H1 (cell line): ENCODE results near the gene WLS. TPM values are rescaled to one million over a fixed set of nuclear protein-coding genes. Genes with fewer than 3 reads are reported as not detected.

Experiments
- CTCF ChIA-PET: fragments of 300-600 bp; sonication (Branson Sonifier 250); formaldehyde crosslinking; loops from one replicate; lab custom pipeline; 2021; ENCODE audit not compliant: partially characterized antibody; lab: Charles Lee
- POLR2A ChIA-PET: fragments of 300-600 bp; sonication (Branson Sonifier 250); formaldehyde crosslinking; loops from one replicate; lab custom pipeline; 2021; ENCODE audit warnings: inconsistent platforms; ENCODE audit not compliant: partially characterized antibody; lab: Charles Lee
- DNase-seq, 2 experiments: peaks; one replicate each; pipeline versions ENCODE4 v3.0.0 to v3.0.0-alpha.2; 2010 to 2022; ENCODE audit warnings: low spot score in 2 of 2, low read depth in 1 of 2, mixed read lengths in 1 of 2
- FAIRE-seq: peaks from 2 replicates; lab custom pipeline; 2011; peaks lifted over from hg19 to GRCh38; lab: Jason Lieb, UNC
- H2AFZ ChIP-seq: 2 replicates; pipeline ENCODE4 v1.8.1; 2012; ENCODE audit warnings: low read length, inconsistent platforms
- H2AK5ac ChIP-seq: 2 replicates; pipeline ENCODE4 v1.6.1; 2013; ENCODE audit warnings: low read depth, low read length
- H2BK120ac ChIP-seq: replicated peaks from 2 replicates; pipeline ENCODE3; 2013; ENCODE audit warnings: low read depth, low read length, inconsistent platforms
- H2BK12ac ChIP-seq: 2 replicates; pipeline ENCODE4 v1.6.1; 2013; ENCODE audit warnings: low read depth, low read length
- H2BK15ac ChIP-seq: 2 replicates; pipeline ENCODE4 v1.6.1; 2013; ENCODE audit warnings: low read length
- H2BK20ac ChIP-seq: 2 replicates; pipeline ENCODE4 v1.6.1; 2013; ENCODE audit warnings: low read length
- H2BK5ac ChIP-seq: 2 replicates; pipeline ENCODE4 v1.6.1; 2013; ENCODE audit warnings: low read depth, low read length
- H3K14ac ChIP-seq: 2 replicates; pipeline ENCODE4 v1.6.1; 2013; ENCODE audit warnings: inconsistent platforms; ENCODE audit not compliant: insufficient read length
- H3K18ac ChIP-seq: 2 replicates; pipeline ENCODE4 v1.6.1; 2013; ENCODE audit warnings: low read length; ENCODE audit errors: extremely low read depth
- H3K23ac ChIP-seq: 2 replicates; pipeline ENCODE4 v1.6.1; 2013; ENCODE audit warnings: inconsistent platforms; ENCODE audit not compliant: insufficient read length
- H3K23me2 ChIP-seq: 2 replicates; pipeline ENCODE4 v1.6.1; 2013; ENCODE audit warnings: low read depth, low read length
- H3K27ac ChIP-seq: 2 replicates; pipeline ENCODE4 v1.6.1; 2011; ENCODE audit warnings: low read depth, low read length, inconsistent platforms
- H3K27me3 ChIP-seq, 4 experiments: replicated peaks in 1 of 4; 1 replicate in 1 of 4; 2 replicates in 3 of 4; pipeline versions ENCODE4 v1.6.1 to v1.8.1; 2011 to 2013; ENCODE audit warnings: low read length in 3 of 4, mild to moderate bottlenecking in 3 of 4, inconsistent platforms in 2 of 4, mixed read lengths in 2 of 4, moderate library complexity in 1 of 4; ENCODE audit not compliant: control insufficient read depth in 3 of 4, insufficient read depth in 3 of 4; ENCODE audit errors: extremely low read depth in 1 of 4
- H3K36me3 ChIP-seq, 4 experiments: 2 replicates each; pipeline versions ENCODE4 v1.6.1 to v1.8.1; 2011 to 2013; ENCODE audit warnings: mild to moderate bottlenecking in 4 of 4, low read length in 3 of 4, moderate library complexity in 2 of 4, control low read depth in 1 of 4, inconsistent platforms in 1 of 4; ENCODE audit not compliant: insufficient read depth in 4 of 4, control insufficient read depth in 2 of 4
- H3K4ac ChIP-seq: replicated peaks from 2 replicates; pipeline ENCODE3; 2013; ENCODE audit warnings: low read length, low read depth, mixed read lengths, inconsistent platforms; ENCODE audit not compliant: insufficient read length
- H3K4me1 ChIP-seq, 4 experiments: replicated peaks in 1 of 4; 1 replicate in 1 of 4; 2 replicates in 3 of 4; pipeline versions ENCODE4 v1.6.1 to v1.8.1; 2011 to 2013; ENCODE audit warnings: low read length in 3 of 4, inconsistent platforms in 2 of 4, mixed read lengths in 1 of 4; ENCODE audit not compliant: insufficient read depth in 4 of 4, control insufficient read depth in 3 of 4
- H3K4me2 ChIP-seq, 2 experiments: 2 replicates each; pipeline versions ENCODE4 v1.6.1 to v1.8.1; 2011 to 2013; ENCODE audit warnings: low read depth in 2 of 2, low read length in 2 of 2, control low read depth in 1 of 2, inconsistent platforms in 1 of 2, mild to moderate bottlenecking in 1 of 2; ENCODE audit not compliant: insufficient read depth in 1 of 2
- H3K4me3 ChIP-seq, 4 experiments: fragments of 200-600, 300-600 bp in 1 of 4; sonication (generic), shearing (Covaris generic), sonication (Bioruptor Twin) in 1 of 4; 2 replicates each; pipeline versions ENCODE4 v1.5.1 to v1.8.1; 2011 to 2016; ENCODE audit warnings: low read length in 4 of 4, low read depth in 3 of 4, control low read depth in 2 of 4, inconsistent platforms in 2 of 4, mild to moderate bottlenecking in 2 of 4, mixed read lengths in 1 of 4, moderate library complexity in 1 of 4; ENCODE audit not compliant: insufficient read depth in 2 of 4; ENCODE audit errors: extremely low read depth in 1 of 4
- H3K56ac ChIP-seq: replicated peaks from 2 replicates; pipeline ENCODE3; 2013; ENCODE audit warnings: low read depth, mild to moderate bottlenecking, mixed read lengths, low read length, inconsistent platforms; ENCODE audit not compliant: insufficient read length
- H3K79me1 ChIP-seq: 2 replicates; pipeline ENCODE4 v1.6.1; 2013; ENCODE audit warnings: low read depth, low read length, control low read depth
- H3K79me2 ChIP-seq, 2 experiments: 2 replicates each; pipeline versions ENCODE4 v1.6.1 to v1.8.1; 2012 to 2013; ENCODE audit warnings: low read length in 2 of 2, mild to moderate bottlenecking in 2 of 2, inconsistent platforms in 1 of 2; ENCODE audit not compliant: insufficient read depth in 2 of 2, control insufficient read depth in 1 of 2
- H3K9ac ChIP-seq, 4 experiments: replicated peaks in 1 of 4; 1 replicate in 1 of 4; 2 replicates in 3 of 4; pipeline versions ENCODE4 v1.6.1 to v1.8.1; 2011 to 2013; ENCODE audit warnings: low read depth in 3 of 4, low read length in 3 of 4, control low read depth in 2 of 4, mild to moderate bottlenecking in 2 of 4, moderate library complexity in 2 of 4, inconsistent platforms in 1 of 4; ENCODE audit errors: extremely low read depth in 1 of 4
- H3K9me3 ChIP-seq, 2 experiments: 2 replicates each; pipeline versions ENCODE4 v1.6.1 to v1.8.1; 2012 to 2013; ENCODE audit warnings: mild to moderate bottlenecking in 2 of 2, moderate library complexity in 2 of 2, control low read depth in 1 of 2, inconsistent platforms in 1 of 2, low read depth in 1 of 2, low read length in 1 of 2, mixed read lengths in 1 of 2; ENCODE audit not compliant: insufficient read depth in 2 of 2
- H4K20me1 ChIP-seq, 2 experiments: replicated peaks in 1 of 2; 2 replicates each; pipeline versions ENCODE3 to v1.8.1; 2011 to 2013; ENCODE audit warnings: inconsistent platforms in 2 of 2, low read length in 2 of 2, mild to moderate bottlenecking in 1 of 2; ENCODE audit not compliant: insufficient read depth in 2 of 2, control insufficient read depth in 1 of 2
- H4K5ac ChIP-seq: 2 replicates; pipeline ENCODE4 v1.6.1; 2013; ENCODE audit warnings: low read length, low read depth, mixed read lengths, inconsistent platforms; ENCODE audit not compliant: insufficient read length
- H4K8ac ChIP-seq: 2 replicates; pipeline ENCODE4 v1.8.0; 2013; ENCODE audit warnings: mild to moderate bottlenecking, moderate library complexity, low read length, inconsistent platforms; ENCODE audit not compliant: insufficient read depth; ENCODE audit errors: extremely low read depth
- H4K91ac ChIP-seq: replicated peaks from 2 replicates; pipeline ENCODE3; 2013; ENCODE audit warnings: low read length, mixed read lengths, inconsistent platforms; ENCODE audit not compliant: insufficient read length
- ASH2L ChIP-seq: fragments of 200-600, 300-600 bp; sonication (generic); IDR thresholded peaks from one replicate; pipeline ENCODE4 v1.7.1; 2017; ENCODE audit warnings: low read length
- FOSL1 ChIP-seq: IDR thresholded peaks from 2 replicates; pipeline ENCODE4 v1.6.1; 2011; ENCODE audit warnings: mild to moderate bottlenecking, low read depth, low read length, moderate library complexity; ENCODE audit not compliant: insufficient read depth
- GTF2F1 ChIP-seq: IDR thresholded peaks from 2 replicates; pipeline ENCODE4 v1.6.1; 2012; ENCODE audit warnings: low read depth, low read length, improper control_type of control experiment, borderline replicate concordance
- HDAC6 ChIP-seq: IDR thresholded peaks from one replicate; pipeline ENCODE4 v1.7.1; 2012; ENCODE audit warnings: low read depth, mild to moderate bottlenecking, inconsistent platforms, low read length, moderate library complexity
- NRF1 ChIP-seq: IDR thresholded peaks from 2 replicates; pipeline ENCODE4 v1.6.1; 2011; ENCODE audit warnings: mild to moderate bottlenecking, low read depth, low read length, improper control_type of control experiment
- POLR2A ChIP-seq, 2 experiments: IDR thresholded peaks; 1 replicate in 1 of 2; 2 replicates in 1 of 2; pipeline ENCODE4 v1.6.1; 2011; ENCODE audit warnings: low read depth in 2 of 2, low read length in 2 of 2, mild to moderate bottlenecking in 2 of 2; ENCODE audit errors: control extremely low read depth in 1 of 2
- SRF ChIP-seq: IDR thresholded peaks from 2 replicates; pipeline ENCODE4 v1.6.1; 2011; ENCODE audit warnings: mild to moderate bottlenecking, low read depth, low read length, moderate library complexity
- TAF1 ChIP-seq: IDR thresholded peaks from 2 replicates; pipeline ENCODE4 v1.6.1; 2011; ENCODE audit warnings: mild to moderate bottlenecking, low read depth, low read length
- ZNF274 ChIP-seq: IDR thresholded peaks from 2 replicates; pipeline ENCODE4 v1.7.0; 2012; ENCODE audit warnings: low read length, borderline replicate concordance; ENCODE audit errors: extremely low read depth
- WGBS, 2 experiments: shearing (Covaris generic) in 1 of 2; methylation state at CpG; one replicate each; pipeline versions ENCODE4 v1.1.6 to v1.1.7; 2013 to 2015; ENCODE audit warnings: low lambda C conversion rate in 2 of 2, mixed read lengths in 2 of 2, inconsistent platforms in 1 of 2, low coverage in 1 of 2, missing lambda C conversion rate in 1 of 2; ENCODE audit not compliant: insufficient replicate concordance in 2 of 2, insufficient coverage in 1 of 2, insufficient read length in 1 of 2; ENCODE audit errors: extremely low coverage in 1 of 2, missing lambda C conversion rate in 1 of 2; 5-methylcytosine and 5-hydroxymethylcytosine counted together
- polyA plus RNA-seq, 7 experiments: library from polyadenylated mRNA; depleted of rRNA in 3 of 7; stranded (reverse) in 5 of 7; unstranded in 2 of 7; fragments of >200 nt in 5 of 7; fragments of 200-250 nt in 2 of 7; gene quantifications; 1 replicate in 5 of 7; 2 replicates in 1 of 7; 4 replicates in 1 of 7; pipeline versions ENCODE4 v1.2.1 to v1.2.3, GENCODE V29; 2011 to 2013; ENCODE audit warnings: missing spikeins in 2 of 7, mixed read lengths in 2 of 7
- total RNA-seq: library from RNA; stranded (reverse); fragmentation: NEBNext Ultra II Directional; extraction: Animal tissue kit (Norgen Biotek cat#: 25700); gene quantifications from 2 replicates; pipeline ENCODE4 v1.2.1, GENCODE V29; 2021

Gene WLS
- total and polyA plus RNA-seq, 2 of the 8 experiments (the other 6 are each of a cell fraction or from before 2014, with no cell fraction given) = 1.2 to 2.7 TPM

- FAIRE-seq (no peak), DNase-seq (no peak)
- H2BK15ac ChIP-seq = no peak overlapping the region
- peaks cover 0 to 7% (median 1%) of the 10 kb centered on the region in 4 experiments; a peak in 3 of 7 replicates for H3K4me1 ChIP-seq
- no peak overlapping the region for H3K4ac ChIP-seq
- no peak overlapping the region for H2BK12ac ChIP-seq
- H3K56ac ChIP-seq = no peak overlapping the region
- no peak overlapping the region for H4K8ac ChIP-seq
- H3K23me2 ChIP-seq = no peaks in the 10 kb centered on the region
- H3K27me3 ChIP-seq = peaks cover 0 to 4% (median 1%) of the 10 kb centered on the region in 4 experiments; a peak in 3 of 7 replicates
- H2AFZ ChIP-seq = no peak overlapping the region
- no peak overlapping the region for H4K91ac ChIP-seq
- H3K36me3 ChIP-seq = no peaks in the 10 kb centered on the region
- H3K4me2 ChIP-seq = no peak overlapping the region
- H2BK20ac ChIP-seq = no peak overlapping the region
- no peak overlapping the region for H2AK5ac ChIP-seq
- no peak overlapping the region for H3K9ac ChIP-seq
- H4K20me1 ChIP-seq = no peaks in the 10 kb centered on the region
- H3K79me2 ChIP-seq = no peaks in the 10 kb centered on the region
- H3K27ac ChIP-seq = no peak overlapping the region
- POLR2A ChIA-PET = interaction anchor here (1.1 to 1.2 kb wide), 2 partner anchors 11 to 54 kb away, joined by 3 read pairs; partner anchors contain the start of gene WLS
- no peak overlapping the region for H2BK120ac ChIP-seq
- CTCF ChIA-PET = interaction anchor here (0.9 to 1.8 kb wide), 6 partner anchors 9 to 101 kb away, joined by 3 to 8 read pairs (median 4); partner anchors contain the start of gene WLS
- H3K14ac ChIP-seq = no peak overlapping the region
- H3K79me1 ChIP-seq = no peaks in the 10 kb centered on the region
- H3K18ac ChIP-seq = no peak overlapping the region
- no peak overlapping the region for H4K5ac ChIP-seq
- H3K23ac ChIP-seq = no peak overlapping the region
- no peak overlapping the region for H2BK5ac ChIP-seq
- no peak overlapping the region for H3K4me3 ChIP-seq
- 80% methylated on average over 4 of the region's 4 CpGs; no CpG with 5 or more reads in 1 of the 2 experiments for WGBS, 2 experiments
- TF ChIP-seq ZNF274 = no peak
- no peak for TF ChIP-seq ASH2L
- no peak for TF ChIP-seq POLR2A (IDR thresholded peaks at IDR 0.05; ENCODE audit: control extremely low read depth in 1 of 2, low read depth in 2 of 2, low read length in 2 of 2)
- TF ChIP-seq GTF2F1 = no peak
- TF ChIP-seq HDAC6 = no peak
- TF ChIP-seq TAF1 = no peak
- TF ChIP-seq NRF1 = no peak
- no peak for TF ChIP-seq SRF
- no peak for TF ChIP-seq FOSL1
- H3K9me3 ChIP-seq = no peaks in the 10 kb centered on the region
Observed at GRCh38 chr1:68221001-68221979, 11.0 kb downstream of the WLS start.
